OCI-M2 (cell line): ENCODE measurements around the gene GPD2.

ENCODE experiments used
- DNase-seq: peaks from one replicate; lab custom pipeline; 2025; ENCODE audit not compliant: unreplicated experiment; lab: John Stamatoyannopoulos, UW

Gene GPD2

DNA sequence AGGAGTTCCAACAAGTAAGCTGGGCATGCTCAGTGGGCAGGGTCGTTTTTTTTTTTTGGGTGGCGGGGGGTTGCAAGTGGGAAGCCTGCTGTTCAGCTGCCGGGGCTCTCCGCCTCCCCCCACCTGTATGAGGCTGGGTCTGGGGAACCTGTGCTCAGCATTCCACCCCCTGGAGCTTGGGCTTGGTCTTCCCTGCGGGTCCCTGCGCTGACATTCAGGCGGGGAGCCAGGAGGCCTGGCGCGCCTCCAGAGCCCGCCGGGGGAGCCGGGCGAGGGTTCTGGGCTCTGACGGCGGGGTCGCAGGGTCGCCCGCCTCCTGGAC is 822 bp upstream of the GPD2 start:
- no peak for DNase-seq

DNA sequence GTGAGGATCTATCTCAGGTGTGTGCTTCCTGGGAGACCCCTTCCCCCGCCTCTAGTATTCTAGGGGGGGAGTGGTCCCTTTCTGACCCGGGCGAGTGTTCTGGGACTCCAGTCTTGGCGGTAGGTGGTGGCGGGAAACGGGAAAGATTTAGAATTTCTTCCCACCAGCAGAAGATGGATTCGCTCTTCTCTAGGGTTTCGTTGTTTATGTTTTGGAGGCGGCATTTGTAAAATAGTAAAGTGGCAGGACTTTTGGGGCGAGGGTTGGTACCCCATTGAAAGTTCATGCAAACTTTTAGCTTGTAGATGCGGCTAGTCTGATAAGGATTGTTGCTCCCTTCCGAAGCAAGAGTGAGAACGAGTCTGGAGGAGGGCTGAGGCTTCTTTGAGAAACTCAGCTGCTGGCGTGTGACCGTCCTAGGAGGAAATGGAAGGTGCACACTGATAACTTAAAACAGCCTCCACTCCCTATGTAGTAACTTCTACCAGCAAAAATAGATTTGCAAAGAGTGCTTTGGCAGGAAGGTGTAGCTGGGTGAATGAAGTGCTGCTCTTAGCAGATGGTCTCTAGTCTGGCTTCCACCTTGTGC is 412 bp downstream of the GPD2 start:
- no peak for DNase-seq

DNA sequence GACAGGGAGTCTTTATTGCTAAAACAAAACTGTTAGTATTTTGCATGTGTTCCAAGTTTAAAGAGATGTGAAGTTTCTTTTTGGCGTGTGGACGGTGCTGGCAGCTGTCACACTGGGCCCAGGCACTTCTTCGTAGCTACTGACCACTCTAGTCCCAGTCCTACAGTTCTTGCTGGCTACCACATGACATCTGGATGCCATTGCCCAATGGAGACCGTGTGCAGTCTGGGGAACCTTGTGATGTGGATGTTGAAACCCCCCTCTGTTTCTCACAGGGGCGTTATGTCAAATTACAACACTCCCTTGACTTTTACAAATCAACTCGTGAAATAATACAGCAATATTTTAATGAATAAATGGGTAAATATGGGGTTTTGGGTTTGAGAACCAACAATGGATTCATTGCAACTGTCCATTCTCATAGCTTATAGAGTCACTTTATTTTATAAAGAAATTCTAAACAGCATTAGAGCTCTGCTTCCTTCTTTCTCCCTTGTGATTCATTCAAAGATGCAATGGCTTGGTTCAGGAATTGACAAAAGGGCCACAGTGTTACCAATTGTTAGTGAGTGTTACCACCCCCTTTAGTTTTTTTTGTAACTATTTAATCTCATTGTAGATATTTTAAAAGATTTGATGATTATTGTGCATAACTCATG is 1.2 kb downstream of the GPD2 start:
- DNase-seq: no peak

DNA sequence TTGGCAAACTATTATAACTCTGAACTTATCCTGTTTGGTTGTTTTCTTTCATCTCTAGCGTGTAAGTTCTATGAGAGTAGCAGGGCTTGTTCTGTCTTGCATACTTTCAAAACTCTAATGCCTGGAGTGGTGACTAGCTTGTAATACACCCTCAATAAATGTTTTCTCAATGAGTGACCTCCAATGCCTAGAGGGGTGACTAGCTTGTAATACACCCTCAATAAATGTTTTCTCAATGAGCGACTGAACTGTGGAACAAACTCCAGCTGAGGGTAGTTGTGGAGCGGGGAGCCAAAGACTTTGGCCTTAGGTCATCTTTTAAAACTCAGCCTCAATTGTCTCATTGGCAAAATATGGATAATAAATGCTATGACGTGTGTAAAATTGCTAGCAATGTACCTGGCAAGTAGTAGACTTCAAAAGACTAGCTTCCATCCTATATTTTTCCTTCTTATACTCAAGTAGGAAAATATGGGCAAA is 1.8 kb downstream of the GPD2 start:
- no peak for DNase-seq

DNA sequence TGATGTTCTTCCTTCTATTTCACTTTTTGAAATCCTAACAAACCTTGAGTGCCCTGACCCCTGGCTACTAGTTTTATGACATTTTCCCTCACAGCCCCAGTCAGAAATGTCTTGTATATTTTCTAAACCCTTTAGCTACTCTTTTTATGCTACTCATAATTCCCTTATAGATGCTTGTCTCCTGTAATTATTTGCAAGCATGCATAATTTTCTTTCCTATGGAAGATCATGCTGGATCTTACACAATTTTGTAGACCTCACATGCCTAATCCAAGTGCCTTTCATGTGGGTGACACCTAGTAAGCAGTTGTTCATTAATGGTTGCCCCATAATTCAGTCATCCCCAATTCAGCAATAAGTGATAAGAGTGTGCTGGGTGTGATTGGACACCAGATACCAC is 6.9 kb downstream of the GPD2 start:
- no peak for DNase-seq

DNA sequence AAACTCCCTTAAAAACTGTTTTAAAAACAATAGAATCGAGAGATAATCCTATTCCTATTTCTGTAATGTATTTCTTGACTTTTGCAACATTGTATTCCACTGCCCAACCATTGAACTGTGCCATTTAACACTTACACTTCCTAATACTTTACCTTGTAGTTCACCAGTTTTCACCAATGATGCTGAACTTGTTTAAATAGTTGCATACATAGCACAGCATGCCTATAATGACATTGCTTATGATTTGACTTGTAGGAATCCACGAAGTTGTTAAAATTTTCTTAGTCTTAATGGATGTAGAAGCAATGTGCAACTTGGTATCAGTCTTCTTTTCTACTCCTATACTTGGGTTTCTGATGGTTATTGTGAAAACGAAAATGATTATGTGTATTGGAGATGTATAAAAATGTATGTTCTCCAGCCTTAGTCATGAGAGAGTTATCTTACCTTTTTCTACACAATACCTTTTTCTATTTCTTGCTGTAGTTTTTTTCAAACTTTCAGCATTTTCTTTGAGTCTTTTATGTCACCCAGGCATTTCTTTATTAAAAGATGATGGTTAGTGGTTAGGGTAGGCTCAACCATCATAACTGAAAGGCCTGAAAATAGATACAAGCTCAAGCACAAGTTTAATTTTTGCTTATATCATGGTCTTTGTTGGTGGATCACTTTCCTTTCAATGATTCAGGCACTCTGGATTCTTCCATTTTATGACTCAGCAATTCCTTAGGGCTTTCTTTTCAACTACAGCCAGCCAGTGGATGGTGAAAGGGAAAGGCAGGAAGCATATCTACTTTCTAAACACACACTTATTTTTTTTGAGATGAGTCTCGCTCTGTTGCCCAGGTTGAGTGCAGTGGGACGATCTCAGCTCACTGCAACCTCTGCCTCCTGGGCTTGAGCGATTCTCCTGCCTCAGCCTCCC is 9.4 kb downstream of the GPD2 start:
- no peak for DNase-seq

DNA sequence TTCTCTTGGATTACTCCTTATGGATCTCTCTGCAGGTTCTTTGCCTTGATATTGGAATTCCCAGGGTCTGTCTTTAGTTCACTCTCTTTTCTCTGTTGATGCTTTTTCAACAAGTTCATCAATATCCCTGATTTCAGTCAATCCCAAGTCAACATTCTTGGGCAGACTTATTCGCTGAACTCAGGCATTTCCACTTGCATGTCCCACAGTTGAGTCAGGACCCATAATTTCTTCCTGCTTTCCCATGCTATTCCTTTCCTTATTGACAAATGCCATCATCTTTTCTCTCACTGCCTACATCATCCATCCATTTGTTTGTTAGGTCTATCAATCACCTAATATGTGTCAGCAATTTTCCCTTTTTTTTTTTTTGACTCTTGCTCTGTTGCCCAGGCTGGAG is 11.6 kb downstream of the GPD2 start:
- no peak for DNase-seq

DNA sequence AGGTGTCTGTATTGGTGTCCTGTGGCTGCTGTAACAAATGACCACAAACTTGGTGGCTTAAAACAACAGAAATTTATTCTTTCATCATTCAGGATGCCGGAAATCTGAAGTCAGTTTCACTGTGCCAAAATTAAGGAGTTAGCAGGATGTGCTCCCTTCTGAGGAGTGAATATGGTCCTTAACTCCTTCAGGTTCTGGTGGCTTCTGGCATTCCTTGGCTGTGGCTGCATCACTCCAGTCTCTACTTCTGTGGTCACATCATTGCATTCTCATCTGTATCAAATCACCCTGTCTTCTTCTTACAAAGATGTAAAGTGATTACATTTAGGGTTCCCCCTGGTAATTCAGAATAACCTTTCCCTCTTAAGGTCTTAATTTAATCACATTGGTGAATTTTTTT is 12.6 kb downstream of the GPD2 start:
- no peak for DNase-seq

DNA sequence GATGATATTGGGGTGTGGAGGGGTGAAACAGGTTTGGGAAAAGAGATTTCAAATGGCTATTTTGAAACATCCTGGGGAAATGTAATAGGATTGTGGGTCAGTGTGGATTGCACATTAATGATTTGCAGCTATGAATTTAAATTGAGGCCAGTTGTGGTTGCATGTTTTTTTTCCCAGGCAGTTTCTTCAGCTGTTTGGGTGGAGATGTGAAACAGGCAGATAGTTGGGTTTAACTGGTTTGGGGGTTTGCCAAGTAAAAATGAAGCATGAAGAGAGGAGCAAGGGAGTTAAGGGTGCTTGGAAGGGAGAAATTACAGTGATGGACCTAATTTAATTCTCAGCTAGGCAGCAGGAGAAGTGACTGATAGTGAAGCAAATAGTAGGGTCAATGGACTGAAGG is 16.8 kb downstream of the GPD2 start:
- DNase-seq: no peak

DNA sequence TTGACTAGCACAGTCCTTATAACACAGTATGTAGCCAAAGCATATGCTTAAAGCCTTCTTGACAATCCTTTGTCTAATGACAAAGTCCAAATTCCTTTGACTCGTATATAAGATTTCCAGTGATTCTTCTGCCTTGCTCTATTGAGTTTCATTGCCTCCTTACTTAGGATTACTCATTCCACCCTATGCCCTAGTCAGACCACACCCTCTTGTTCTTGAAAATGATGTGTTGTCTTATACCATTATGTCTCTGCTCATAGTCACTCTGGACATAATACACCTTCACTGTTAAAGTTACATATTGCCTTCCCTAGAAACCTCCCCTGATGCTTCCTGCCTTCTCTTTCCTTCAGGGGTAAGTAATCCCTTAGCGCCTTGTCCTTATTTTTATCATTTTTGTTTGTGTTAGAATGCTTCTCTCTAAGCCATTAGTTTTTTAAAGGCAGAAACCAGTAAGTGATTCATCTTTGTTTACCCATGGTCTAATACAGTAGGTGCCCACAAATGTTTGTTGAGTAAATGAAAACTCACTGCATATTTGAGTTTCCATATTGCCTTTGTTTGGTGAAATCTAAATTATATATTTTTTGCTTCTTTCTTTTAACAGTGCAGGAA is 19.3 kb downstream of the GPD2 start:
- no peak for DNase-seq

DNA sequence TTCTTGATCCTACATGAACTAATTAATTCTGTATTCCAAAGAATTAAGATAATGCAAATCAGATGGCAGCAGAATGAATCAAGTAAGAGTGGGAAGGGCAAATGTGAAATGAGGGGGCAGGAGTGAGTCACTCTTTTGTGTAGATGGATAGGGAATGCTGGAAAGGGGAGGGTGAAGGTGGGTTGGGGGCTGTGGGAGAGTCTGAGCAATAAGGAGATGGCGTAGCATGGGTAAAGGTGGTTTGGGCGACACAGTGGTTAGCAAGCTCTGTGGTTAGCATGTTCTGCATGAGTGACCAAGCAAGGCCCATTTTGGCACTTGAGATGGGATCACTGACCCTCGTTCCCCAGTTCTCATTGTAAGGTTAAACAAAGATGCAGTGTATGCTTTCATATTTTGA is 20.4 kb downstream of the GPD2 start:
- no peak for DNase-seq

DNA sequence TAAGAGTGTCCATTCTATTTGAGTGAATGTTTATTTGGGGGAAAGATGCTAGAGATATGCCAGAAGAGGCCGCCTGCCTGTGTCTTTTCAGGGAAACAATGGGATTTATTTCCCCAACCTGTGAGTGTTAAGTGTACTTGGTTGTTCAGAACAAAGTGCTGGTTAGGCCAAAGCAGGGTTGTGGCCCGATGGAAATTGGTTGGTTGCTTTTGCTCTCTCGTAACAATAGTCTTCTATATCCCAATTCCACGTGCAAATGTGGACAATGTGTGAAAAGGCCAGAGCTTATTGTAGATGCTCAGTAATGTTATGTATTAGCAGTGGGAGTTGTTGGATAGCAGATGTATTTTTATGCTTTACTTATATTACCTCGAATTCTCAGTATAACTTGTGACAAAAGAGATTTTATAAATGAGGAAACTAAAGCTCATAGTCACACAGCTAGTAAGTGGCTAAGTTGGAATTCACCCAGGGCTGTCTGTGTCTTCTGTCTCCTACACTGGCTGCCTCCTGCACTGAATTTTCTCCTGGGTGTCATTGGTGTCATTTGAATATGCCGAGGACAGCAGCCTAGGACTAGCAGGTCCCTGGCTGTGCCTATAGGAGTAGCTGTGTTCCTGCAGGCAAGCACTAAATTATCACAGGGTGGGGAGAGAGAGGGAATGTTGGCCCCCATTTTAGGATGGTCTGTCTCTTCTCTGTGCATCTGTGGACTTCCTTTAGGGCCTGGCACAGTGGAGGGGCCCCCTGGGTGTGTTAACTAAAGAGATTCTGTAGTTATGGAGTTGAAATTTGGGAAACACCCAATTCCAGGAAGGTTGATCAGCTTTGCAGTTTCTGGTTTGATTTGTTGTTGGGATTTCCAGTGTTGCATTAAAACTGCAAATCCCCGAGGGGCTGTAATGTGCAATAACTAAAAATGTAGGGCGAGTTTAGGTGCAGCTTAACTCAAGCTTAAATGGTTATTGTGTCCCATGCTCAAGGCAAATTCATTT is 21.6 kb downstream of the GPD2 start:
- DNase-seq: no peak

DNA sequence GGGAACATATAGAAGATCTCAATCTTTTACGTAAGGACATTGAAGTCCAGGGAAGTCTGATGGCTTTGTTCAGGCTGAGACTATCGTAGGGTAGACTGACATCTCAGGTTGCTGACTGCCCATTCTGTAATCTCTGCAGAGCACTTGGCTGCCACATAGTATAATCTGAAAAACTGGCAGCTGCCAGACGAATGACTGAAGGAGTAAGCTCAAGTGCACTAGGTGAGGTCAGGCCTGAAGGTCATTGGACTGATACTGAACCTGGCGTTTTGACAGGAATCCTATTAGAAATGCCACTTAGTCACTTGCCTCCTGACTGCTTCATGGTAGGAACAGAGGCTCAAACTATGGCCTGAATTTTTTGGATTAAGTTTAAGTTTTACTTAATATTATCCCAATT is 23.5 kb downstream of the GPD2 start:
- no peak for DNase-seq

DNA sequence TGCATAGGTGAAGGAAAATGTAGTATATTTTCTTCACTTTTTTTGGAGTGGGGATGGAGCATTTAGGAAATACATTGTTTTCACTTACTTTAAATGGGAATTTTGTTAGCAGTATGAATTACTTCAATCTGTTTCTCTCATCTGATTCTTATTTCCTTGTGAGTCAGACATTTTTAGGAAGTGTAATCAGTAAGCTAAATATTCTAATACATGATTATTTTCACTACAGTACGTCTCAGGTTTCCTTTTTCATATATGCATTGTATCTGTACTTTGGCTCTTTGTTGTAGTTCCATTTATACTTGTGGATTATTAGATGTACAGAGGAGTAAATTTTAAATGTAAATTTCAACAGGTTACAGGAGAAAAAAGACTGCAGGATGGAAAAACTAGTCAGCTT is 27.9 kb downstream of the GPD2 start:
- no peak for DNase-seq

DNA sequence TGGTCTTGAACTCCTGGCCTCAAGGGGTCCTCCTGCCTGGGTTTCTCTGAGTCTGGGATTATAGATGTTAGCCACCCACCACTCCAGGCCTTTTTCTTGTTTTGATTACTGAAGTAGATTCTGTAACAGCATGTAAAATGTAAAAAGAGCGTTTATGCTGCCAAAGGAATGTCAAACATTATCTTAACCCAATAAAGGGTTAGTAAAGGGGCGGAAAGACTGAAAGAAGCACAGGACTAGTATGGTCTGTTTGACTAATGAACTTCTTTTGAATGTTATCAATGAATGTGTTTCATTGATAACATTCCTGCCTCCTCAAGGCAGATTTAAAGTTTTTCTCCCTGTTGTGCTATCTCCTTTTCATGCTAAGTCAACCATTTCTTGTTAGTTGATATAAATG is 29.4 kb downstream of the GPD2 start:
- DNase-seq: no peak

DNA sequence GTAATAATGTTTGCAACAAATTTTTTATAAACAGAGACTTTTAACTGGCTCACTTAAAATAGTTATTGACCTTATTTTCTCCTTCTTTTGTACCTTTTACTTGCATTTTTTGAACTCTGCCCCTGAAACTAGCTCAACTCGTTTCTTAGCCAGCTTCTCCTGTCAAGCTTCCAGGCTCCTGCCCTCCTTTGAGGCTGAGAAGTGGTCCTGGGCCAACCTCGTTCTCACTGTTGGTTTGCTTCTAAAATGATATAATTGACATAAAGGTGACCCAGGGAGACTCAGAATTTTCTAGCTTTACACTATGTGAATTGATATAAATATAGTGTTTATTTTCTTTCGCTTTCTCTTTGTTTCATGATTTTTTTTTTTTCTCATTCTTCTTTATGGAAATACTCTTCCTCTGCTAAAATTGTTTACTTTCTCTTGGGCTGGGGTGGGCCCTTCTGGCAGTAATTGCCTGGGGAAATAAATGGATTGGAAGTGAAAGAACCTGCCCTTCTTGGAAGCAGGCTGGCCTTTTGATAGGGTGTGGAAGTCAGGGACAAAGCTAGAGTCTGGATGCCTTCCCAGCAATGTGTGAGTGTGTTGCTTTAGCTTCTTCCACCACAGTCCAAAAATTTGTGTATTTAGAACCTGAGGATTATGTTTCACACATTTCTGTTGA is 30.7 kb downstream of the GPD2 start:
- no peak for DNase-seq

DNA sequence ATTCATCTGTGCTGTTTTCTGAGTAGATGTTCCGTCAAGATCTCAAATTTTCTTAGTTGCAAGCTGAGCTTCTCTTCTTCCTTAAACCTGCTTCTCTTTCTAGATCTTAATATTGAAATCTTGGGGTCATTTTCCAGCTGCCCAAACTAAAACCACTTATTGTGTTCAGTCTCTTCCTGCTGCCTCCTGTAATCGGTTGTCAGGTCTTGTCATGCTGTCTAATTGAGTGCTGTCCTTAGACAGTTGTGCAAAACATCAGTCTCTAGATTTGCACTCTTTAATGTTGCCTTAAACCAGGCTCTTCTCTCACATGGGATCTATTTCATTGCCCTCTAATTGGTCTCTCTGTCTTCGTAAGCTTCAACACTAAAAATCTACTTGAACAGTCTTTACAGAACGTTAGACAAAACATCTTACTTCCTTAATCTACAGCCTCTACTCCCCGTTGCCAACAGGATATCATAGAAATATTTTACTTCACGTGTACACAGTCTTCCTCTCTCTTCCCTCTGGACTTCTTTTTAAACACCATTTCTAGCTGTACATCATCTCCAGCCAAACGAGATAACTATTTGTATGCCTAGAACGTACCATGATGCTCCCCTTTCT is 34.9 kb downstream of the GPD2 start:
- no peak for DNase-seq

DNA sequence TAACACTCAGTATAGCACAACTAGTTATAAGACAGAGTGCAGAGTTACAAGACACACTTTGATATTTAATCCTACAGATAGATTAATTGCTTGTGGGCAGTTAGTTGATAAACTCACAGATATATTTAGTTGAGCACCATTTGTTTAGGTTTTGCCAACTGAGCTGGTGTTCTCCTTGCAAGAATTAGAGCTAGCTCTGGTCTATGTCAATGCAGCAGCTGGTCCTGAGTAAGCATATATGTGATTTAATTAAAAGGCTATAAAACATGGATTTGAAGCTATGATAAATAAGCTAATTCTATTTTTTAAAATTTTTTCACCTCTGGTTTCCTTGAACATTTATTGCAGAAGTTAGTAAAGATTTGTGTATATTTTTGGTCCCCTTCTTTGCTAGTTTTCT is 35.6 kb downstream of the GPD2 start:
- no peak for DNase-seq

DNA sequence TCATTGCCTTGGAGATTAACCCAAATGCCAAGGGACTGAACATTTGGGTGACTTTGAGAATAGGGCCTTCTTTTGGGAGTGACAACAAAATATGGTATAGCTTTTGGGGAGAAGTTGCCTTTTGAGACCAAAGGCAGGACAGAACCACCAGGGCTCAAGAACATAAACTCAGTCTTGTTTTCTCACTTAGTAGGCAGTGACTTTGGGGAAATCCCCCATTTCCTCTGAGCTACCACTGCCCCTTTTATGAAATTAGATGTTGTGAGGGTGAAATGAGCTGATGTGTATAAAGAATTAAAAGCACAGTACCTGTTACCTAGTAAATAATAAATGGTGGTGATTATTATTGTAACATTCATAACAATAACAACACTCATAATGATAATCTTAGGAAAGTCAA is 36.5 kb downstream of the GPD2 start:
- no peak for DNase-seq

DNA sequence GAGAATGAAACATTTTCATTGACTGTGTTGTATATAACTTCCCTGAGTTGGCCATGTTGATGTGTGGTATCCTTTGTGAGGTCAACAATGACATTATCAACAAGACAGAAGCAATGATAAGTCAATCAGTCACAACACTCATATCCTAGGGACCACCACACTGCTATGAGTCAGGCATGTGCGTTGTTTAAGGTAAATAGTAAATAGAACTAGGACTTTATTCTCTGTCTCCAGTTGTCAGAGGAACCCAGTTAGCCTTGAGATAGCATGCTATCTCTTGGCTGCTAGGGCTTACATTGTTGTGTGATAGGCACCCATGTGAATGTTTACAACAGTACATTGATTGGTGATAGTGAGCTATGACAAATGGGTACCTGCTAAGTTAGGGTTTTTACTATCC is 37.3 kb downstream of the GPD2 start:
- no peak for DNase-seq
